ENCODE data around the gene VSTM5. TPM values are rescaled to one million over a fixed set of nuclear protein-coding genes. Genes with fewer than 3 reads are reported as not detected.

Gene VSTM5
- total and polyA plus RNA-seq, 5 donors from 2014 or later, result 0.28 TPM; not detected in 4

DNA sequence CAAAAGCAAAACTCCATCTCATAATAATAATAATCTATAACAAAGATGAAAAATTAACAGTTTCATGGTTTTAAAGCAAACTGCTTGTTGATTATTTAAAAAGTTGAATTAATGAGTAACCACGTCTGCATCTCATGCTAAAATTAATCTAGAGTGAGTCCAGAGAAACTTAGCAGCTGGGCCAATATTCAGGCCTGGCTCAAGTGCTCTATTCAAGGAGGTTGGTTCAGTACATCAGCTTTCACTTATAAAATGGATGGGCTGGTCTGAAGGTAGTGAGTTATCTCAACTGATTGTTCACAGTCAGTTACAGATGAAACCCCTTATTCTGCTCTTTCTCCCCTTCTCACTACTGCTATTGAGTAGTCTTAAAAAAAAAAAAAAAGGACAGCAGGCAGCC, 23.1 kb downstream of the VSTM5 start:
- Histone ChIP-seq H3K27ac (ENCODE audit: insufficient read depth, low read length, poor library complexity, severe bottlenecking) (no peak overlapping the region), H3K27me3 (ENCODE audit: control insufficient read depth, insufficient read depth, low read length) (no peaks in the 10 kb centered on the region), H3K36me3 (ENCODE audit: control insufficient read depth, insufficient read depth, low read length) (no peaks in the 10 kb centered on the region), H3K9me3 (ENCODE audit: control insufficient read depth in 2 of 2, low read length in 2 of 2) (no peaks in the 10 kb centered on the region), H3K4me1 (ENCODE audit: control insufficient read depth, insufficient read depth, low read length, poor library complexity, severe bottlenecking) (no peaks in the 10 kb centered on the region), H3K4me3 (ENCODE audit: low read depth, low read length) (no peak overlapping the region)
- DNase-seq (no peak), ATAC-seq (ENCODE audit: low read depth in 2 of 2) (no peak)
- H3K9me3 Mint-ChIP-seq, result peaks cover 0 to 2% (median 0%) of the 10 kb centered on the region in 7 donors
- H3K27me3 Mint-ChIP-seq, result peaks cover 8% of the 10 kb centered on the region
- H3K4me3 Mint-ChIP-seq, result no peak overlapping the region
- no peak overlapping the region for H3K27ac Mint-ChIP-seq
- no peaks in the 10 kb centered on the region for H3K36me3 Mint-ChIP-seq
- H3K4me1 Mint-ChIP-seq, result no peaks in the 10 kb centered on the region

DNA sequence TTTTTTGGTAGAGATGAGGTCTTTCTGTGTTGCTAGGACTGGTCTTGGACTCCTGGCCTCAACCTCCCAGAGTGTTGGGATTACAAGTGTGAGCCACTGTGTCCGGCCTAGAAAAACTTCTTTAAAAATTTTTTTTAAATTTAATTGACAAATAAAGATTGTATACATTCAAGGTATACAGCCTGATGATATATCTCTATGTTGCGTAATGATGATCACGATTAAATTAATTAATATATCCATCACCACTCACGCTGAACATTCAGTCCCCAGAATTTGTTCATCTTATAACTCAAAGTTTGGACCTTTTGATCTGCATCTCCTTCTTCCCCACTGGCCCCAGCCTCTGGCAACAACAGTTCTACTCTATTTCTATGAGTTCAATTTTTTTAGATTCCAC, 27.2 kb downstream of the VSTM5 start:
- ATAC-seq (ENCODE audit: low read depth in 2 of 2), result no peak
- Mint-ChIP-seq H3K27me3 (peaks cover 4% of the 10 kb centered on the region), H3K4me1 (no peaks in the 10 kb centered on the region), H3K4me3 (no peak overlapping the region), H3K36me3 (no peaks in the 10 kb centered on the region), H3K9me3 (peaks cover 0 to 1% (median 0%) of the 10 kb centered on the region in 7 donors), H3K27ac (no peak overlapping the region)
- H3K27ac ChIP-seq (ENCODE audit: insufficient read depth, low read length, poor library complexity, severe bottlenecking), result no peak overlapping the region
- H3K9me3 ChIP-seq (ENCODE audit: control insufficient read depth in 2 of 2, low read length in 2 of 2), result no peaks in the 10 kb centered on the region
- H3K4me1 ChIP-seq (ENCODE audit: control insufficient read depth, insufficient read depth, low read length, poor library complexity, severe bottlenecking), result no peaks in the 10 kb centered on the region
- no peak for DNase-seq
- no peaks in the 10 kb centered on the region for H3K36me3 ChIP-seq (ENCODE audit: control insufficient read depth, insufficient read depth, low read length)
- H3K27me3 ChIP-seq (ENCODE audit: control insufficient read depth, insufficient read depth, low read length), result no peaks in the 10 kb centered on the region
- no peak overlapping the region for H3K4me3 ChIP-seq (ENCODE audit: low read depth, low read length)

DNA sequence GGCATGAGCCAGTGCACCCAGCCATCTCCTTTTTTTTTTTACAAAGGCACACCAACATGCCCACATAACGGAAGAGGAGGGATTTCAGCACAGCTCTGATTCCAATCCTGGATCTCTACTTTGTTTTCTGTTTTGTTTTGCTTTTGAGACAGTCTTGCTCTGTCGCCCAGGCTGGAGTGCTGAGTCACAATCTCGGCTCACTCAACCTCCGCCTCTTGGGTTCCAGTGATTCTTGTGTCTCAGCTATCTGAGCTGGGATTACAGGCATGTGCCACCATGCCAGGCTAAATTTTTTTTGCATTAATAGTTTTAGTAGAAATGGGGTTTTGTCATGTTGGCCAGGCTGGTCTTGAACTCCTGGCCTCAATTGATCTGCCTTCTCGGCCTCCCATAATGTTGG, 28.1 kb downstream of the VSTM5 start:
- Histone ChIP-seq H3K27ac (ENCODE audit: insufficient read depth, low read length, poor library complexity, severe bottlenecking) (no peak overlapping the region), H3K4me1 (ENCODE audit: control insufficient read depth, insufficient read depth, low read length, poor library complexity, severe bottlenecking) (no peaks in the 10 kb centered on the region), H3K27me3 (ENCODE audit: control insufficient read depth, insufficient read depth, low read length) (no peaks in the 10 kb centered on the region), H3K9me3 (ENCODE audit: control insufficient read depth in 2 of 2, low read length in 2 of 2) (no peaks in the 10 kb centered on the region), H3K4me3 (ENCODE audit: low read depth, low read length) (no peak overlapping the region), H3K36me3 (ENCODE audit: control insufficient read depth, insufficient read depth, low read length) (no peaks in the 10 kb centered on the region)
- Mint-ChIP-seq H3K9me3 (peaks cover 0 to 1% (median 0%) of the 10 kb centered on the region in 7 donors), H3K36me3 (no peaks in the 10 kb centered on the region), H3K27ac (no peak overlapping the region), H3K27me3 (peaks cover 4% of the 10 kb centered on the region), H3K4me1 (no peaks in the 10 kb centered on the region), H3K4me3 (no peak overlapping the region)
- ATAC-seq (ENCODE audit: low read depth in 2 of 2) (no peak), DNase-seq (no peak)

DNA sequence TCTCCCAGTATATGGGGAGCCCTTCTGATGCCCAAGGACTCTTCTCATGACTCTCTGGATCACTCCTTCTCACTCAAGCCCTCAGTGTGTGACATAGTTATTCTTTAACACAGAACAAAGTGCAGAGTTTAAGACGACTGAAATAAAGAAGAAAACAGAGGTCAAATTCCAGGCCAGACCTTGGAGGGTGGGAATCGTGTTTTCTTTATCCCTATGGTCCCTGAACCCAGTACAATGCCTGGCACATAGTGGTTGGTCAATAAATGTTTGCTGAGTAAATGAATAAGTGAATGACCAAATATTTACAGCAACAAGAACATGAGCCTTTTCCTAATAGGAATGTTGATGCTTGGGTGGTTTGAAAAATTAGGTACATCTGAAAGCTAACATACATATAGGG, 28.8 kb downstream of the VSTM5 start:
- H3K36me3 ChIP-seq (ENCODE audit: control insufficient read depth, insufficient read depth, low read length), result no peaks in the 10 kb centered on the region
- Mint-ChIP-seq H3K27me3 (peaks cover 1% of the 10 kb centered on the region), H3K9me3 (peaks cover 0 to 1% (median 0%) of the 10 kb centered on the region in 7 donors), H3K4me1 (no peaks in the 10 kb centered on the region), H3K36me3 (no peaks in the 10 kb centered on the region), H3K27ac (no peak overlapping the region), H3K4me3 (no peak overlapping the region)
- H3K4me1 ChIP-seq (ENCODE audit: control insufficient read depth, insufficient read depth, low read length, poor library complexity, severe bottlenecking), result no peaks in the 10 kb centered on the region
- H3K27ac ChIP-seq (ENCODE audit: insufficient read depth, low read length, poor library complexity, severe bottlenecking), result no peak overlapping the region
- H3K27me3 ChIP-seq (ENCODE audit: control insufficient read depth, insufficient read depth, low read length), result no peaks in the 10 kb centered on the region
- DNase-seq (no peak), ATAC-seq (ENCODE audit: low read depth in 2 of 2) (no peak)
- no peaks in the 10 kb centered on the region for H3K9me3 ChIP-seq (ENCODE audit: control insufficient read depth in 2 of 2, low read length in 2 of 2)
- H3K4me3 ChIP-seq (ENCODE audit: low read depth, low read length), result no peak overlapping the region

DNA sequence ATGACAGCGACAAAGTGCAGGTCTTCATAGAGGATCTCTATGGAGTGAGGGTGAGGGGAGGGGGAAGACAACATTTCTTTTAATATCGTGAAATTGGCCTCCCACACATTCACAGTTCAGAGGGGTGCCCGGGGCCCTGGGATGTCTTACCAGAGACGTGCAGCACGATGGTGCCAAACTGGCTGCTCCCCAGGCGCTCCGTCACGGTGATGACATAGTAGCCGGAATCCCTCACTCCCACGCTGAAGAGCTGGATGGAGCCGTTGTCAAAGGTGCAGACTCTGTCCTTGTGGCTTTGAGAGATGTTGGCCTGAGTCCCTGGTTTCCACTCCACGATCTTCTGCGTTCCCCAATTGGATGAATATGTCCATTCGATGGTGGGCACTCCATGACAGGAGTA, 29.6 kb downstream of the VSTM5 start:
- no peak for DNase-seq
- Mint-ChIP-seq H3K4me1 (no peaks in the 10 kb centered on the region), H3K27ac (no peak overlapping the region), H3K36me3 (peaks cover 3% of the 10 kb centered on the region), H3K9me3 (peaks cover 0 to 1% (median 0%) of the 10 kb centered on the region in 7 donors), H3K27me3 (no peaks in the 10 kb centered on the region), H3K4me3 (no peak overlapping the region)
- H3K4me3 ChIP-seq (ENCODE audit: low read depth, low read length), result no peak overlapping the region
- H3K36me3 ChIP-seq (ENCODE audit: control insufficient read depth, insufficient read depth, low read length), result peaks cover under 1% of the 10 kb centered on the region
- no peak overlapping the region for H3K27ac ChIP-seq (ENCODE audit: insufficient read depth, low read length, poor library complexity, severe bottlenecking)
- H3K9me3 ChIP-seq (ENCODE audit: control insufficient read depth in 2 of 2, low read length in 2 of 2), result no peaks in the 10 kb centered on the region
- ATAC-seq (ENCODE audit: low read depth in 2 of 2), result no peak
- H3K4me1 ChIP-seq (ENCODE audit: control insufficient read depth, insufficient read depth, low read length, poor library complexity, severe bottlenecking), result no peaks in the 10 kb centered on the region
- no peaks in the 10 kb centered on the region for H3K27me3 ChIP-seq (ENCODE audit: control insufficient read depth, insufficient read depth, low read length)

DNA sequence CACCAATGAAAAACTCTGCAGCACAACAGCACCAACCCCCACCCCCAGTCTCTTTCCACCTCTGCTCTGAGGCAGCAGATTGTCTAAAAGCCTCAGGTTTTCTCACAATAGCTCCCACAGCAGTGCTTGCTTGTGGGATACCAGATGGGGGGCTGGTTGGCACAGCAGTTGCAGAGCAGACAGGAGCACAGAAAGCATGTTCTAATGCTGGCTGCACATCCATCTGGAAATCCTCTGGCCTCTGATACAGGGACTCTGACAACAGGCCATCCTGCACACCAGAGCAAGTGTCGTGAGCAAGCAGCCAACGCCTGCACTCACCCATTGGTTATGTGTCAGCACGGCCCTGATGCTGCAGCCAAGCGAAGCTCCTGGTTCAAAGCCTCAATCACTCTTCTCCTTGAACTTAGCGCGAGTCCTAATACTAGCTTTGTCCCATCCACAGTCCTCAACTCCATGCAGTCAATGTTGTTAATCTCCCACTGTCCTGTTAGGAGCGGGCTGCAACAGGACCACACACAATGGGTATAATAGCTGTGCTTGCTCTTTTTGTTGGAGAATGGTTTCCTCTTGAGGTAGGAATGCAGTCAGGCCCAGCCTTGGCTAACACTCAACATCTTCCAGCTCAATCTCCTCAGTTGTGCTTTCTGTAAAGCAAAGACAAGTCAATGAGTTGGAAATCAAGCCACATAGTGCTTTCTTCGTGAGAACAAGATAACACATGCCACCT, 30.3 kb downstream of the VSTM5 start:
- ATAC-seq (ENCODE audit: low read depth in 2 of 2) (no peak), DNase-seq (no peak)
- H3K27ac ChIP-seq (ENCODE audit: insufficient read depth, low read length, poor library complexity, severe bottlenecking), result no peak overlapping the region
- H3K4me1 Mint-ChIP-seq, result no peaks in the 10 kb centered on the region
- H3K27me3 ChIP-seq (ENCODE audit: control insufficient read depth, insufficient read depth, low read length), result no peaks in the 10 kb centered on the region
- peaks cover 8% of the 10 kb centered on the region for H3K36me3 Mint-ChIP-seq
- H3K9me3 Mint-ChIP-seq, result peaks cover 0 to 1% (median 0%) of the 10 kb centered on the region in 7 donors
- no peak overlapping the region for H3K27ac Mint-ChIP-seq
- peaks cover 6% of the 10 kb centered on the region for H3K36me3 ChIP-seq (ENCODE audit: control insufficient read depth, insufficient read depth, low read length)
- no peak overlapping the region for H3K4me3 Mint-ChIP-seq
- no peaks in the 10 kb centered on the region for H3K27me3 Mint-ChIP-seq
- no peak overlapping the region for H3K4me3 ChIP-seq (ENCODE audit: low read depth, low read length)
- H3K9me3 ChIP-seq (ENCODE audit: control insufficient read depth in 2 of 2, low read length in 2 of 2), result no peaks in the 10 kb centered on the region
- H3K4me1 ChIP-seq (ENCODE audit: control insufficient read depth, insufficient read depth, low read length, poor library complexity, severe bottlenecking), result no peaks in the 10 kb centered on the region

DNA sequence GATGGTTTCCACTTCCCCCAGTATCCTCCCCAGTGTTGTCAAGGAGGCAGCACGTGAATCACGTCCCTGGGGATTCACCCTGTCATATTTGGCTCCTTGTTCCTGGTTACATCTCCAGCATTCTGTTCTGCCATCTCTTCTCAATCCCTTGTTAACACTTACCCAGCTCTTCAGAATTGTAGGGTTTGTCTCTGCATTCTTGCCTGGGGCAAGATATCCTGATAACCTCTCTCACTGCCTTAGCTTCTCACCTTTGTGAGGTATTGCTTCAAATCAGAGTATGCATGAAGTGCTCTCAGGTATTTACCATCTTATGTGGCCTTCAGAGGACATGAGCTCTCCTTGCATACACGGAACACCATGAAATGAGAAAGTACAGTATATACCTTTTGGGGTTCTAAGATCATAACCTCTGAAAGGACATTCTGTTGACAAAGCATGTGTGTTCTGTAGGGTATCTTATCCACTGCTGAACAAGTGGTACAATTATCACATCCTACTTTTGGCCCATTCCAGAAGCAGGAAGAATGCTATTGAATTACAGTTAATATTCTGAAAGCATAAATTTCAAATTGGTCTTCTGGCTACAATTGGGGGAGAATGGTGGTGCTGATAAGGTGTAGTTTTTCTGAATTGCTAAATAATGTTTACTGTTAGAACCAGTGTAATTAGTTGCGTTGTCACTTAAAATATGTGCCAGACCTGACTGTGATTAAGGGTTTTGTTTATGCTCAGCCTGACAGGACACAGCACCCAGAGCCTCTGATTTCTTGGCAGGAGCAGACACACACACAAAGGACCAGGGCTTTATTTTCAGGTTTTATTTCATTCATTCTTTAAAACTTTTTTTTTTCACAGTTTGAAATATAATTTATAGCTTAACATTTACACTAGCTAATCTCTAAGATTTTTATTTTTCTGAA, 32.7 kb downstream of the VSTM5 start:
- Mint-ChIP-seq H3K36me3 (peaks cover 27% of the 10 kb centered on the region), H3K27ac (peak overlapping the region; percentile 9 to 63 (median 23))

More for the DNA sequence above, 32.7 kb downstream of the VSTM5 start:
- Mint-ChIP-seq H3K4me3 (no peak overlapping the region), H3K27me3 (no peaks in the 10 kb centered on the region), H3K4me1 (peaks cover 0 to 9% (median 0%) of the 10 kb centered on the region in 4 donors), H3K9me3 (peaks cover 0 to 5% (median 0%) of the 10 kb centered on the region in 7 donors)
- Histone ChIP-seq H3K9me3 (ENCODE audit: control insufficient read depth in 2 of 2, low read length in 2 of 2) (no peaks in the 10 kb centered on the region), H3K4me3 (ENCODE audit: low read depth, low read length) (no peak overlapping the region), H3K36me3 (ENCODE audit: control insufficient read depth, insufficient read depth, low read length) (peaks cover 30% of the 10 kb centered on the region), H3K27me3 (ENCODE audit: control insufficient read depth, insufficient read depth, low read length) (no peaks in the 10 kb centered on the region), H3K27ac (ENCODE audit: insufficient read depth, low read length, poor library complexity, severe bottlenecking) (no peak overlapping the region), H3K4me1 (ENCODE audit: control insufficient read depth, insufficient read depth, low read length, poor library complexity, severe bottlenecking) (no peaks in the 10 kb centered on the region)
- no peak for DNase-seq
- ATAC-seq (ENCODE audit: low read depth in 2 of 2), result no peak

Data from CD4-positive, CD25-positive, alpha-beta regulatory T cell (primary cell).